GM23338 (cell line): ENCODE measurements around the gene ELFN1. TPM values are rescaled to one million over a fixed set of nuclear protein-coding genes. Genes with fewer than 3 reads are reported as not detected.

Experiments
- ATAC-seq: fragments of 200-7000 bp; cut with Tn5 transposase; 3 replicates; pipeline ENCODE4 v1.9.1; 2020
- DNase-seq: peaks from one replicate; pipeline ENCODE4 v3.0.0-alpha.2; 2015; ENCODE audit warnings: low spot score
- H2AFZ ChIP-seq: fragments of 200-600 bp; sonication (generic); 2 replicates; pipeline ENCODE4 v1.8.0; 2016; ENCODE audit warnings: antibody characterized with exemption, mild to moderate bottlenecking, moderate library complexity
- H3F3A ChIP-seq: fragments of 200-600 bp; sonication (generic); replicated peaks from 2 replicates; pipeline ENCODE4 v1.8.0; 2017; ENCODE audit warnings: antibody characterized with exemption, mixed run types, low read depth
- H3K27ac ChIP-seq: fragments of 200-600 bp; sonication (generic); 2 replicates; pipeline ENCODE4 v1.6.1; 2016; ENCODE audit warnings: low read depth
- H3K27me3 ChIP-seq: fragments of 200-600 bp; sonication (generic); 2 replicates; pipeline ENCODE4 v1.8.0; 2016; ENCODE audit warnings: mild to moderate bottlenecking, mixed run types, moderate library complexity; ENCODE audit not compliant: insufficient read depth
- H3K36me3 ChIP-seq: fragments of 200-600 bp; sonication (generic); 2 replicates; pipeline ENCODE4 v1.8.0; 2016; ENCODE audit warnings: mild to moderate bottlenecking; ENCODE audit not compliant: insufficient read depth
- H3K4me1 ChIP-seq: fragments of 200-600 bp; sonication (generic); 2 replicates; pipeline ENCODE4 v1.8.0; 2016; ENCODE audit warnings: mild to moderate bottlenecking, moderate library complexity; ENCODE audit not compliant: insufficient read depth
- H3K4me2 ChIP-seq: fragments of 200-600 bp; sonication (generic); 2 replicates; pipeline ENCODE4 v1.7.1; 2017; ENCODE audit warnings: mixed run types
- H3K4me3 ChIP-seq: fragments of 200-600 bp; sonication (generic); 2 replicates; pipeline ENCODE4 v1.6.1; 2016; ENCODE audit warnings: mixed run types
- H3K79me2 ChIP-seq: fragments of 200-600 bp; sonication (generic); replicated peaks from 2 replicates; pipeline ENCODE4 v1.8.0; 2017; ENCODE audit warnings: mild to moderate bottlenecking; ENCODE audit not compliant: insufficient read depth
- H3K9me2 ChIP-seq: fragments of 200-600 bp; sonication (generic); 2 replicates; pipeline ENCODE4 v1.8.0; 2017; ENCODE audit not compliant: insufficient read depth
- H4K20me1 ChIP-seq: fragments of 200-600 bp; sonication (generic); replicated peaks from 2 replicates; pipeline ENCODE4 v1.8.0; 2017; ENCODE audit warnings: mild to moderate bottlenecking; ENCODE audit not compliant: insufficient read depth
- H3K27ac Mint-ChIP-seq: 2 replicates; pipeline ENCODE4 v1.8.0; 2020; ENCODE audit warnings: inconsistent platforms, mild to moderate bottlenecking, moderate library complexity, mixed read lengths
- H3K27me3 Mint-ChIP-seq: 3 replicates; pipeline ENCODE4 v1.8.0; 2022; ENCODE audit warnings: low read depth, mild to moderate bottlenecking, moderate library complexity, mixed read lengths, inconsistent platforms; ENCODE audit not compliant: insufficient read depth, poor library complexity
- H3K36me3 Mint-ChIP-seq: 3 replicates; pipeline ENCODE4 v1.8.0; 2021; ENCODE audit warnings: low read depth, mild to moderate bottlenecking, inconsistent platforms, moderate library complexity, mixed read lengths
- H3K4me1 Mint-ChIP-seq: 3 replicates; pipeline ENCODE4 v1.8.0; 2020; ENCODE audit warnings: mild to moderate bottlenecking, inconsistent platforms, mixed read lengths
- H3K4me3 Mint-ChIP-seq: 3 replicates; pipeline ENCODE4 v1.8.0; 2021; ENCODE audit warnings: moderate library complexity, mild to moderate bottlenecking, inconsistent platforms, mixed read lengths
- H3K9me3 Mint-ChIP-seq: 3 replicates; pipeline ENCODE4 v1.8.0; 2020; ENCODE audit warnings: moderate library complexity, mild to moderate bottlenecking, inconsistent platforms, mixed read lengths
- CREB1 ChIP-seq: fragments of 250-450 bp; sonication (Bioruptor Pico); IDR thresholded peaks from 2 replicates; pipeline ENCODE4 v1.5.0; 2020; ENCODE audit warnings: low read depth, mild to moderate bottlenecking, moderate library complexity
- EZH2 ChIP-seq: fragments of 200-600 bp; sonication (generic); IDR thresholded peaks from one replicate; pipeline ENCODE4 v1.8.0; 2017; ENCODE audit warnings: antibody characterized with exemption, mild to moderate bottlenecking, low read depth; ENCODE audit not compliant: unreplicated experiment
- EZH2phosphoT487 ChIP-seq: fragments of 200-600 bp; sonication (generic); IDR thresholded peaks from one replicate; pipeline ENCODE4 v1.8.1; 2018; ENCODE audit warnings: antibody characterized with exemption; ENCODE audit not compliant: unreplicated experiment
- JUNB ChIP-seq: IDR thresholded peaks from one replicate; pipeline ENCODE4 v1.6.1; 2016; ENCODE audit warnings: antibody characterized with exemption; ENCODE audit not compliant: unreplicated experiment
- NANOG ChIP-seq: IDR thresholded peaks from 2 replicates; pipeline ENCODE4 v1.6.1; 2016; ENCODE audit warnings: antibody characterized with exemption, borderline replicate concordance
- POLR2AphosphoS5 ChIP-seq: IDR thresholded peaks from 2 replicates; pipeline ENCODE4 v1.6.1; 2016; ENCODE audit warnings: antibody characterized with exemption, low read depth
- STAT1 ChIP-seq: IDR thresholded peaks from one replicate; pipeline ENCODE4 v1.6.1; 2016; ENCODE audit warnings: antibody characterized with exemption; ENCODE audit not compliant: unreplicated experiment
- ZNF114 ChIP-seq: fragments of 250-450 bp; sonication (Bioruptor Pico); IDR thresholded peaks from 2 replicates; pipeline ENCODE4 v1.5.0; 2020; ENCODE audit warnings: mild to moderate bottlenecking, moderate library complexity
- ZNF331 ChIP-seq: fragments of 250-450 bp; sonication (Bioruptor Pico); IDR thresholded peaks from 2 replicates; pipeline ENCODE4 v1.5.0; 2020; ENCODE audit warnings: low read depth, mild to moderate bottlenecking, moderate library complexity
- polyA plus RNA-seq: library from polyadenylated mRNA; unstranded; fragments of >200 nt; fragmentation: Nextera tagmentation; extraction: Ambion mirVana; gene quantifications from 2 replicates; pipeline ENCODE4 v1.2.1, GENCODE V29; 2016
- total RNA-seq: library from RNA; depleted of rRNA; stranded (reverse); fragments of >200 nt; shearing (Covaris generic); gene quantifications from 2 replicates; pipeline ENCODE4 v1.2.3, GENCODE V29; 2014
- TF ChIP-seq, protein P1 (sequence below), 2 experiments: fragments of 200-600 bp in 1 of 2; sonication (generic) in 1 of 2; conservative IDR thresholded peaks; 2 replicates each; pipeline versions ENCODE4 v1.5.1 to v1.6.1; 2016 to 2017; ENCODE audit warnings: antibody characterized with exemption in 2 of 2, low read depth in 2 of 2, mild to moderate bottlenecking in 2 of 2, moderate library complexity in 1 of 2
- TF ChIP-seq, protein P2 (sequence below): IDR thresholded peaks from one replicate; pipeline ENCODE4 v1.6.1; 2018; ENCODE audit warnings: antibody characterized with exemption; ENCODE audit not compliant: unreplicated experiment
- TF ChIP-seq, protein P3 (sequence below): fragments of 250-450 bp; sonication (Bioruptor Pico); IDR thresholded peaks from 2 replicates; pipeline ENCODE4 v1.5.0; 2020; ENCODE audit warnings: mild to moderate bottlenecking, moderate library complexity
- TF ChIP-seq, protein P4 (sequence below): IDR thresholded peaks from 2 replicates; pipeline ENCODE4 v1.6.1; 2016; ENCODE audit warnings: antibody characterized with exemption

The ELFN1 gene
- total and polyA plus RNA-seq, 2 experiments from 2014 or later, result 0.08 to 3.5 TPM

DNA sequence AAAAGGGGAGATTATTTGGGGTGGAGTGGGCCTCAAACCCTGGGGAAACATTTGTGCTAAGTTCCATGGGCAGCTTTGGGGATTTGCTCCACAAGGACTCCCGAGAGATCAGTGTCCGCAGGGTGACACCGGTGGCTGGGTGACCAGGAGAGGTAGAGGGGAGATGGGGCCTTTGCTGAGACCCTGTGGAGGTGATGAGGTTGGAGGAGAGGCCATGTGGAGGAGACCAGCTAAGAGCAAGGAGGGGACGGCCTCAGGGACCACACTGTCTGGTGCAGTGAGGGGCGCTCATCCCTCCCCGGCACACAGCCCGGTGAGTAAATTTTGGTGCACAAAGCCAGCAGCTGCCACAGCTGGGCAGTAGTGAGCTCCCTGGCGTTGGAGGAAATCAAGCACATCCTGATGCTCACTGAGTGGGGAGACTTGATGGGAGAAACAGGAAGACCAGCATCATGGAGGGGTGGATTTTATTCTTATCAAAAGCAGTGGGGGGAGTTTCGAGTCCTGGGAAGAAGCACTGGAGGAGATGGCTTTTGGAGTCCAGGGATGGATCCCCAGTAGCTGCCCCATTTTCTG lies 20.2 kb upstream of the ELFN1 start:
- DNase-seq, result no peak

More for the DNA sequence above, 20.2 kb upstream of the ELFN1 start:
- Histone ChIP-seq H3K4me2 (no peak overlapping the region), H3K27me3 (no peaks in the 10 kb centered on the region), H3K9me2 (no peaks in the 10 kb centered on the region), H3K27ac (no peak overlapping the region), H3F3A (no peaks in the 10 kb centered on the region), H3K4me3 (no peak overlapping the region), H3K4me1 (no peaks in the 10 kb centered on the region), H4K20me1 (no peaks in the 10 kb centered on the region), H3K36me3 (no peaks in the 10 kb centered on the region), H3K79me2 (no peaks in the 10 kb centered on the region), H2AFZ (no peak overlapping the region)
- ATAC-seq, result no peak
- H3K9me3 Mint-ChIP-seq, result no peaks in the 10 kb centered on the region
- no peak overlapping the region for H3K4me3 Mint-ChIP-seq
- H3K4me1 Mint-ChIP-seq, result no peaks in the 10 kb centered on the region; the same call in 2 of the 3 replicates
- TF ChIP-seq, protein P1, sequence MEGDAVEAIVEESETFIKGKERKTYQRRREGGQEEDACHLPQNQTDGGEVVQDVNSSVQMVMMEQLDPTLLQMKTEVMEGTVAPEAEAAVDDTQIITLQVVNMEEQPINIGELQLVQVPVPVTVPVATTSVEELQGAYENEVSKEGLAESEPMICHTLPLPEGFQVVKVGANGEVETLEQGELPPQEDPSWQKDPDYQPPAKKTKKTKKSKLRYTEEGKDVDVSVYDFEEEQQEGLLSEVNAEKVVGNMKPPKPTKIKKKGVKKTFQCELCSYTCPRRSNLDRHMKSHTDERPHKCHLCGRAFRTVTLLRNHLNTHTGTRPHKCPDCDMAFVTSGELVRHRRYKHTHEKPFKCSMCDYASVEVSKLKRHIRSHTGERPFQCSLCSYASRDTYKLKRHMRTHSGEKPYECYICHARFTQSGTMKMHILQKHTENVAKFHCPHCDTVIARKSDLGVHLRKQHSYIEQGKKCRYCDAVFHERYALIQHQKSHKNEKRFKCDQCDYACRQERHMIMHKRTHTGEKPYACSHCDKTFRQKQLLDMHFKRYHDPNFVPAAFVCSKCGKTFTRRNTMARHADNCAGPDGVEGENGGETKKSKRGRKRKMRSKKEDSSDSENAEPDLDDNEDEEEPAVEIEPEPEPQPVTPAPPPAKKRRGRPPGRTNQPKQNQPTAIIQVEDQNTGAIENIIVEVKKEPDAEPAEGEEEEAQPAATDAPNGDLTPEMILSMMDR (conservative IDR thresholded peaks at IDR 0.05; ENCODE audit: low read depth in 2 of 2), result no peak
- TF ChIP-seq CREB1 (CRISPR knock-in tag) (no peak), NANOG (no peak), JUNB (no peak), ZNF331 (CRISPR knock-in tag) (no peak), STAT1 (no peak), ZNF114 (CRISPR knock-in tag) (no peak), EZH2 (no peak), POLR2AphosphoS5 (no peak), EZH2phosphoT487 (no peak)
- TF ChIP-seq, protein P2, sequence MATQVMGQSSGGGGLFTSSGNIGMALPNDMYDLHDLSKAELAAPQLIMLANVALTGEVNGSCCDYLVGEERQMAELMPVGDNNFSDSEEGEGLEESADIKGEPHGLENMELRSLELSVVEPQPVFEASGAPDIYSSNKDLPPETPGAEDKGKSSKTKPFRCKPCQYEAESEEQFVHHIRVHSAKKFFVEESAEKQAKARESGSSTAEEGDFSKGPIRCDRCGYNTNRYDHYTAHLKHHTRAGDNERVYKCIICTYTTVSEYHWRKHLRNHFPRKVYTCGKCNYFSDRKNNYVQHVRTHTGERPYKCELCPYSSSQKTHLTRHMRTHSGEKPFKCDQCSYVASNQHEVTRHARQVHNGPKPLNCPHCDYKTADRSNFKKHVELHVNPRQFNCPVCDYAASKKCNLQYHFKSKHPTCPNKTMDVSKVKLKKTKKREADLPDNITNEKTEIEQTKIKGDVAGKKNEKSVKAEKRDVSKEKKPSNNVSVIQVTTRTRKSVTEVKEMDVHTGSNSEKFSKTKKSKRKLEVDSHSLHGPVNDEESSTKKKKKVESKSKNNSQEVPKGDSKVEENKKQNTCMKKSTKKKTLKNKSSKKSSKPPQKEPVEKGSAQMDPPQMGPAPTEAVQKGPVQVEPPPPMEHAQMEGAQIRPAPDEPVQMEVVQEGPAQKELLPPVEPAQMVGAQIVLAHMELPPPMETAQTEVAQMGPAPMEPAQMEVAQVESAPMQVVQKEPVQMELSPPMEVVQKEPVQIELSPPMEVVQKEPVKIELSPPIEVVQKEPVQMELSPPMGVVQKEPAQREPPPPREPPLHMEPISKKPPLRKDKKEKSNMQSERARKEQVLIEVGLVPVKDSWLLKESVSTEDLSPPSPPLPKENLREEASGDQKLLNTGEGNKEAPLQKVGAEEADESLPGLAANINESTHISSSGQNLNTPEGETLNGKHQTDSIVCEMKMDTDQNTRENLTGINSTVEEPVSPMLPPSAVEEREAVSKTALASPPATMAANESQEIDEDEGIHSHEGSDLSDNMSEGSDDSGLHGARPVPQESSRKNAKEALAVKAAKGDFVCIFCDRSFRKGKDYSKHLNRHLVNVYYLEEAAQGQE, result no peak
- TF ChIP-seq, protein P3, sequence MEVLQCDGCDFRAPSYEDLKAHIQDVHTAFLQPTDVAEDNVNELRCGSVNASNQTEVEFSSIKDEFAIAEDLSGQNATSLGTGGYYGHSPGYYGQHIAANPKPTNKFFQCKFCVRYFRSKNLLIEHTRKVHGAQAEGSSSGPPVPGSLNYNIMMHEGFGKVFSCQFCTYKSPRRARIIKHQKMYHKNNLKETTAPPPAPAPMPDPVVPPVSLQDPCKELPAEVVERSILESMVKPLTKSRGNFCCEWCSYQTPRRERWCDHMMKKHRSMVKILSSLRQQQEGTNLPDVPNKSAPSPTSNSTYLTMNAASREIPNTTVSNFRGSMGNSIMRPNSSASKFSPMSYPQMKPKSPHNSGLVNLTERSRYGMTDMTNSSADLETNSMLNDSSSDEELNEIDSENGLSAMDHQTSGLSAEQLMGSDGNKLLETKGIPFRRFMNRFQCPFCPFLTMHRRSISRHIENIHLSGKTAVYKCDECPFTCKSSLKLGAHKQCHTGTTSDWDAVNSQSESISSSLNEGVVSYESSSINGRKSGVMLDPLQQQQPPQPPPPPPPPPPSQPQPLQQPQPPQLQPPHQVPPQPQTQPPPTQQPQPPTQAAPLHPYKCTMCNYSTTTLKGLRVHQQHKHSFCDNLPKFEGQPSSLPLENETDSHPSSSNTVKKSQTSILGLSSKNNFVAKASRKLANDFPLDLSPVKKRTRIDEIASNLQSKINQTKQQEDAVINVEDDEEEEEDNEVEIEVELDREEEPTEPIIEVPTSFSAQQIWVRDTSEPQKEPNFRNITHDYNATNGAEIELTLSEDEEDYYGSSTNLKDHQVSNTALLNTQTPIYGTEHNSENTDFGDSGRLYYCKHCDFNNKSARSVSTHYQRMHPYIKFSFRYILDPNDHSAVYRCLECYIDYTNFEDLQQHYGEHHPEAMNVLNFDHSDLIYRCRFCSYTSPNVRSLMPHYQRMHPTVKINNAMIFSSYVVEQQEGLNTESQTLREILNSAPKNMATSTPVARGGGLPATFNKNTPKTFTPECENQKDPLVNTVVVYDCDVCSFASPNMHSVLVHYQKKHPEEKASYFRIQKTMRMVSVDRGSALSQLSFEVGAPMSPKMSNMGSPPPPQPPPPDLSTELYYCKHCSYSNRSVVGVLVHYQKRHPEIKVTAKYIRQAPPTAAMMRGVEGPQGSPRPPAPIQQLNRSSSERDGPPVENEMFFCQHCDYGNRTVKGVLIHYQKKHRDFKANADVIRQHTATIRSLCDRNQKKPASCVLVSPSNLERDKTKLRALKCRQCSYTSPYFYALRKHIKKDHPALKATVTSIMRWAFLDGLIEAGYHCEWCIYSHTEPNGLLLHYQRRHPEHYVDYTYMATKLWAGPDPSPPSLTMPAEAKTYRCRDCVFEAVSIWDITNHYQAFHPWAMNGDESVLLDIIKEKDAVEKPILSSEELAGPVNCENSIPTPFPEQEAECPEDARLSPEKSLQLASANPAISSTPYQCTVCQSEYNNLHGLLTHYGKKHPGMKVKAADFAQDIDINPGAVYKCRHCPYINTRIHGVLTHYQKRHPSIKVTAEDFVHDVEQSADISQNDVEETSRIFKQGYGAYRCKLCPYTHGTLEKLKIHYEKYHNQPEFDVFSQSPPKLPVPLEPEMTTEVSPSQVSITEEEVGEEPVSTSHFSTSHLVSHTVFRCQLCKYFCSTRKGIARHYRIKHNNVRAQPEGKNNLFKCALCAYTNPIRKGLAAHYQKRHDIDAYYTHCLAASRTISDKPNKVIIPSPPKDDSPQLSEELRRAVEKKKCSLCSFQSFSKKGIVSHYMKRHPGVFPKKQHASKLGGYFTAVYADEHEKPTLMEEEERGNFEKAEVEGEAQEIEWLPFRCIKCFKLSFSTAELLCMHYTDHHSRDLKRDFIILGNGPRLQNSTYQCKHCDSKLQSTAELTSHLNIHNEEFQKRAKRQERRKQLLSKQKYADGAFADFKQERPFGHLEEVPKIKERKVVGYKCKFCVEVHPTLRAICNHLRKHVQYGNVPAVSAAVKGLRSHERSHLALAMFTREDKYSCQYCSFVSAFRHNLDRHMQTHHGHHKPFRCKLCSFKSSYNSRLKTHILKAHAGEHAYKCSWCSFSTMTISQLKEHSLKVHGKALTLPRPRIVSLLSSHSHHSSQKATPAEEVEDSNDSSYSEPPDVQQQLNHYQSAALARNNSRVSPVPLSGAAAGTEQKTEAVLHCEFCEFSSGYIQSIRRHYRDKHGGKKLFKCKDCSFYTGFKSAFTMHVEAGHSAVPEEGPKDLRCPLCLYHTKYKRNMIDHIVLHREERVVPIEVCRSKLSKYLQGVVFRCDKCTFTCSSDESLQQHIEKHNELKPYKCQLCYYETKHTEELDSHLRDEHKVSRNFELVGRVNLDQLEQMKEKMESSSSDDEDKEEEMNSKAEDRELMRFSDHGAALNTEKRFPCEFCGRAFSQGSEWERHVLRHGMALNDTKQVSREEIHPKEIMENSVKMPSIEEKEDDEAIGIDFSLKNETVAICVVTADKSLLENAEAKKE, result no peak
- TF ChIP-seq, protein P4, sequence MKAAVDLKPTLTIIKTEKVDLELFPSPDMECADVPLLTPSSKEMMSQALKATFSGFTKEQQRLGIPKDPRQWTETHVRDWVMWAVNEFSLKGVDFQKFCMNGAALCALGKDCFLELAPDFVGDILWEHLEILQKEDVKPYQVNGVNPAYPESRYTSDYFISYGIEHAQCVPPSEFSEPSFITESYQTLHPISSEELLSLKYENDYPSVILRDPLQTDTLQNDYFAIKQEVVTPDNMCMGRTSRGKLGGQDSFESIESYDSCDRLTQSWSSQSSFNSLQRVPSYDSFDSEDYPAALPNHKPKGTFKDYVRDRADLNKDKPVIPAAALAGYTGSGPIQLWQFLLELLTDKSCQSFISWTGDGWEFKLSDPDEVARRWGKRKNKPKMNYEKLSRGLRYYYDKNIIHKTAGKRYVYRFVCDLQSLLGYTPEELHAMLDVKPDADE, result no peak
- no peaks in the 10 kb centered on the region for H3K36me3 Mint-ChIP-seq
- H3K27ac Mint-ChIP-seq, result no peak overlapping the region
- H3K27me3 Mint-ChIP-seq, result peaks cover 5% of the 10 kb centered on the region
